TTC549 (cell line): ENCODE measurements around the gene LILRB3.
"Not testable (repeated sequence)": the region's sequence is repeated elsewhere in the genome, so short reads cannot be mapped to it uniquely, and the experiment has no call there.

ENCODE experiments used
- FAIRE-seq: peaks from 2 replicates; lab custom pipeline; 2012; peaks lifted over from hg19 to GRCh38; lab: Jason Lieb, UNC

Gene LILRB3

GRCh38 chr19:54189145-54189734, 33.6 kb downstream of the LILRB3 start, which contains the start of gene MBOAT7:
TSS of gene MBOAT7 (minus strand) at chr19:54189580. CDS start at chr19:54188508, 1,072 bp downstream.
- FAIRE-seq: no peak

- FAIRE-seq: no peak
Measured at GRCh38 chr19:54188215-54188871, 34.5 kb downstream of the LILRB3 start.

- FAIRE-seq: no peak
Measured at GRCh38 chr19:54186934-54187381, 35.8 kb downstream of the LILRB3 start.

DNA sequence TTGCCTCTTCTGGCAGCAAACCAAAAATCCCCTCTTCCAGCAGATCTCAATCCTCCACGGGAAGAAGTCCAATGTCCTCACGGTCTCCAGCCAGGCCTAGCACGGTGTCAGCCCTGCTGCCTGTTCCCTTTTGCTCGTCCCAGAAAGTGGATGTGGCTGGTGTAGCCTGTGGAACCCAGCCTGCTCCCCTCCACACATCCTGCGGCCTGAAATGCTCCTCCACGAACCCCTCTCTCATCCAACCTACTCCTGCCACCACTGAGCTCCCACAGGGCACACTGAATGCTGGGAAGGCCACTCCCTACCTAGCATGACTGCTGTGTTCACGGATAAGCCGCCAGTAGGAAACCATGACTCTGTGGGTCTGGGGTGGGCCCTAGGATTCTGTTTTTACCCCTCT, 36.5 kb downstream of the LILRB3 start:
- FAIRE-seq: no peak

GRCh38 chr19:54183431-54183830, 39.4 kb downstream of the LILRB3 start:
- no peak for FAIRE-seq

DNA sequence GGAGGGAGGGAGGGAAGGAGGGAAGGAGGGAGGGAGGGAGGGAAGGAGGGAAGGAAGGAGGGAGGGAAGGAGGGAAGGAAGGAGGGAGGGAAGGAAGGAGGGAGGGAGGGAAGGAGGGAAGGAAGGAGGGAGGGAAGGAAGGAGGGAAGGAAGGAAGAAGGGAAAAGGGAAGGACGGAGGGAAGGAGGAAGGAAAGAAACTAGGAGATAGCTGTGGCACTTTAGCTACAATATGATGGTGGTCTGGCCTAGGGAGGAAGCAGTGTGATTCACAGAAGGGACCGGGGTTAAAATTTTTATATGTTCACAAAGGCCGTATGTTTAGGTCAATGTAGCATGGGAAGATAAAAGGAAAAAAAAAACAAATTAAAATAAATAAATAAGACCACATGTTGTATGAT, 40.9 kb downstream of the LILRB3 start:
- FAIRE-seq: not testable (repeated sequence)

- no peak for FAIRE-seq
Measured at GRCh38 chr19:54180691-54181091, 42.1 kb downstream of the LILRB3 start.

GRCh38 chr19:54179921-54180461, 42.8 kb downstream of the LILRB3 start:
- FAIRE-seq: peak; percentile 85

GRCh38 chr19:54179262-54179852, 43.5 kb downstream of the LILRB3 start:
- FAIRE-seq: no peak

GRCh38 chr19:54178581-54179261, 44.1 kb downstream of the LILRB3 start:
- FAIRE-seq: no peak

- no peak for FAIRE-seq
Measured at GRCh38 chr19:54173951-54174834, 48.6 kb downstream of the LILRB3 start.

DNA sequence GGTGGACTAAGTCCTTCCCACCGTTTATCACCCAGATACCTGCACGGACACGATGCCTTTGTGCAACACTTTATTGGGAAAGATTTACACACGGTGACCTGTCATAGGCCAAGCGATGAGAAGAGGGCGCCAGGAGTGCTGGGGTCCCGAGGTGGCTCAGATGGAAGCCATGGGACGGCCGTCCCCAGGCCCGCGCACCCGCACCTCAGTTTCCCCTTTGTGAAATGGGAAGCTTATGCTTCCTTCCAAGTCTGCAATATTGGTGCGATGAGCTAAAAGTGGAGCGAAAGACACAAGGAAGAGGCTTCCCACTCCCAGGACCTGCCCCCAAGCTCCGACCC, 49.5 kb downstream of the LILRB3 start:
- no peak for FAIRE-seq

DNA sequence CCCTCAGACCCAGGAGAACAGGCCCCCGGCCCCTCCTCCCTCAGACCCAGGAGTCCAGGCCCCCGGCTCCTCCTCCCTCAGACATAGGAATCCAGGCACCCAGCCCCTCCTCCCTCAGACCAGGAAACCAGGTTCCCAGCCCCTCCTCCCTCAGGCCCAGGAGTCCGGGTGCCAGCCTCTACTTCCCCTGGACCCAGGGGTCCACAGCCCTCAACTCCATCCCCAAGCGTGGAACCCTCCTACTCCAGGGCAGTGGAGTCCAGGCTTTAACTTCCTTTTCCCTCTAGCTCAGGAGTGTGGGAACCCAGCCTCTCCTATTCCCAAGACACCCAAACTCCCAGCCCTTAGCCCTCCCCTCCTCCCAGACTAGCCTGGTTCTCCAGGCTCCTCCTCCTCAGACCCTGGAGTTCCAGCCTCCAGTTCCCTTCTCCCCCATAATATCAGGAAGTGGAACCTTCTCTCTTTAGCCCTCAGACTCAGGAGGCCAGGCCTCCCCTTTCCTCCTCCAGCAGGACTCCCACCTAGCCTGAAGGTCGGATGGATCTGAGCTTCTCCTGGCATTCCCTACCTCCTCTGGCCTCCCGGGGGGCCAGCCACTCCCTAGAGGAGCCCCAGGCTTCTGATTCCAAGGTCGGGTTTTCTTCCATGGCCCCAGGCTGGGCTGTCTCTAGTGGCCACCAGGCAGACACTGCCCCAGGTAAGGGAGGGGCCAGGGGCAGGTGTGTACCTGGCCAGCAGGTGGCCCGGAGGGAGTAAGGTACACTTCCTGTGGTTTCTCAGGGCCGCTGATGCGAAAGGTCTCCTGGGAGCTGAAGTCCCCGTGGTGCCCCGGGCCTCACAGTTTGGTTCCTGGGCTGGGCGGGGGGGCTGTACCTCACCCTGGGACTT, 50.1 kb downstream of the LILRB3 start, which contains the start of gene TMC4:
Gene TMC4 (minus strand): TSS at position 690 of the 888 bp plus-strand sequence. CDS start 43 bp downstream, at position 647.
- no peak for FAIRE-seq

DNA sequence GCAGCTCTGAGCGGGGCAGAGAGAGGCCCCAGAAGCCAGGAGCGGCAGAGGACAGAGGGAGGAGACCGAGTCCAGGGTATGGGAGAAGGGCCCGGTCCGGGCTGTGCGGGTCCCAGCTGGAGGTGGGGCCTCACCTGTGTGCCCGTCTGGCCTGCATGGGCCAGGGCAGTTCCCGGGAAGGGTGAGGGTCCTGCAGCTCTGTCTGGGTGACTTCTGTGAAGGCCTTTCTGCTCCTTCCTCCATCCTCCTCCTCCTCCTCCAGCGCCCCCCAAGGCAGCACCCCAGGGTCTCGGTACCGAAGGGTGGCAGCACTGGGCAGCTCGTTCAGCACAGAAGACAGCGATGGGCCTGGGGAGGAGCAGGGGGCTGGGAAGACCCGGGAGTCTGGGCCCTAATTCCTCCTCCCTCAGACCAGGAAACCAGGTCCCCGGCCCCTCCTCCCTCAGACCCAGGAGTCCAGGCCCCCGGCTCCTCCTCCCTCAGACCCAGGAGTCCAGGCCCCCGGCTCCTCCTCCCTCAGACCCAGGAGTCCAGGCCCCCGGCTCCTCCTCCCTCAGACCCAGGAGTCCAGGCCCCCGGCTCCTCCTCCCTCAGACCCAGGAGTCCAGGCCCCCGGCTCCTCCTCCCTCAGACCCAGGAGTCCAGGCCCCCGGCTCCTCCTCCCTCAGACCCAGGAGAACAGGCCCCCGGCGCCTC, 50.9 kb downstream of the LILRB3 start:
- not testable (repeated sequence) for FAIRE-seq

- FAIRE-seq: no peak
Measured at GRCh38 chr19:54169149-54169740, 53.6 kb downstream of the LILRB3 start.

DNA sequence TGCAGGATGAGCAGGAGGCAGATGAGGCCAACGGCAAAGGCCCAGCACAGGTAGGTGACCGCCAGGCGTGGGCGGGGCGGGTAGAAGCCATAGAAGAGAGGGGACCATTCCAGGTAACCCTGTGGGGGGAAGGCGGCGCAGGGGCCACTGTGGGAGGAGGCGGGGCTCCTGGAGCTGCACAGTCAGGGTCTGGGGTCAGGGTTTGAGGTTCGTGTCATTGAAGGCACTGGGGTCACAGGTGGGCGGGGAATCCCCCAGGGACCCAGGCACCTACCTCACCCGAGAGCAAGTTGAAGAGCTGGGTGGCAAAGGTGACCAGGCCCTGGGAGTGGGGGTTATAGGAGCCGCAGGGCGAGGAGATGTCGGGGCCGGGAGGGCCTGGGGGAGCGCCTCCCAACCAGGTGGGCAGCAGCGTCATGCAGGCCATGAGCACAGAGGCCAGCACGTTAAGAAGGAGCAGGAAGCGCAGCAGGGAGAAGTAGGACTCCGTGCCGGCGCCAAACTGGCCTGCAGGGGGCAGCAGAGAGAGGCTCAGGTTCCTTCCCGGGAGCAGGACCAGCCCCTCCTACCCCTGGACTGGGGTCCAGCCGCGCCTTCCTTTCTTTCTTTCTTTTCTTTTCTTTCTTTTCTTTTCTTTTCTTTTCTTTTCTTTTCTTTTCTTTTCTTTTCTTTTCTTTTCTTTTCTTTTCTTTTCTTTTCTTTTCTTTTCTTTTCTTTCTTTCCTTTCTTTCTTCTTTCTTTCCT, 54.5 kb downstream of the LILRB3 start:
- no peak for FAIRE-seq
